HCT116 (cell line): ENCODE results near the gene SYNPR.

Experiments
- CEBPB ChIP-seq: IDR thresholded peaks from 2 replicates; pipeline ENCODE4 v1.6.1; 2012; ENCODE audit warnings: low read depth
- EZH2 ChIP-seq: fragments of 200-600 bp; sonication (generic); IDR thresholded peaks from 2 replicates; pipeline ENCODE4 v1.6.1; 2017; ENCODE audit warnings: antibody characterized with exemption, mixed run types
- EZH2phosphoT487 ChIP-seq: fragments of 200-600 bp; IDR thresholded peaks from 2 replicates; pipeline ENCODE4 v1.6.1; 2018; ENCODE audit warnings: antibody characterized with exemption, borderline replicate concordance
- POLR2A ChIP-seq: IDR thresholded peaks from 2 replicates; pipeline ENCODE4 v1.7.0; 2011; ENCODE audit warnings: borderline replicate concordance; ENCODE audit not compliant: insufficient read depth, insufficient read length; ENCODE audit errors: extremely low read depth
- SP1 ChIP-seq: IDR thresholded peaks from 2 replicates; pipeline ENCODE4 v1.6.1; 2012; ENCODE audit warnings: low read depth
- YY1 ChIP-seq: IDR thresholded peaks from 2 replicates; pipeline ENCODE4 v1.6.1; 2011; ENCODE audit warnings: low read length, low read depth, moderate library complexity, mild to moderate bottlenecking; ENCODE audit not compliant: insufficient replicate concordance; ENCODE audit errors: extremely low read depth
- TF ChIP-seq, protein P1 (sequence below), 3 experiments: fragments of 200-600 bp in 1 of 3; sonication (generic) in 1 of 3; IDR thresholded peaks in 2 of 3; conservative IDR thresholded peaks in 1 of 3; 2 replicates each; pipeline ENCODE4 v1.5.1; 2012 to 2017; ENCODE audit warnings: low read depth in 2 of 3, low read length in 2 of 3, antibody characterized with exemption in 1 of 3, borderline replicate concordance in 1 of 3, control low read depth in 1 of 3, mild to moderate bottlenecking in 1 of 3, mixed read lengths in 1 of 3, mixed run types in 1 of 3, moderate library complexity in 1 of 3; ENCODE audit not compliant: insufficient read depth in 1 of 3

DNA sequence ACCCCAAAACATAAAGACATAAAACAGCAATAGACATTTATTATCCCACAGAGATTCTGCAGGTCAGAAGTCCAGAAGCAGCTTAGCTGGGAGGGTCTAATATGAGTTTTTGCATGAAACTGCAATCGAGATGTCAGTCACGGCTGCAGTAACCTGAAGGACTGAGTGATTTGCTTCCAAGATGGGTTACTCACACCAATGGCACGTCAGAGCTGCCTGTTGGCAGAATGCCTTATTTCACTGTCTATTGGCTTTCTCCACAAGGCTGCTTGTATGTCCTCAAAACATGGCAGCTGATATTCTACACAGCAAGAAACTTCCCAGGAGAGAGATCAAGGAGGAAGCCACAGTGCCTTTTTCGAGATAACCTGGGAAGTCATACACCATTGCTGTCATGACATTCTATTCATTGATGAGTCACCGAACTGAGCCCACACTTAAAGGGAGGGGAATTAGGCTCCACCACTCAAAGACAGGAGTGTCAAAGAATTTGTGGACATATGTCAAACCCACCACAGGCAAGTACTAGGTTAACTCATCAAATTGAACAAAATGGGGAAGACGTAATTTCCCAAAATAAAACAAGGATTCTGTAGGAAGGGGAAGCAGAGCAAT lies 122.2 kb downstream of the SYNPR start:
- TF ChIP-seq EZH2phosphoT487 (no peak), POLR2A (no peak), EZH2 (no peak), CEBPB (no peak), YY1 (no peak), SP1 (no peak)
- TF ChIP-seq, protein P1, sequence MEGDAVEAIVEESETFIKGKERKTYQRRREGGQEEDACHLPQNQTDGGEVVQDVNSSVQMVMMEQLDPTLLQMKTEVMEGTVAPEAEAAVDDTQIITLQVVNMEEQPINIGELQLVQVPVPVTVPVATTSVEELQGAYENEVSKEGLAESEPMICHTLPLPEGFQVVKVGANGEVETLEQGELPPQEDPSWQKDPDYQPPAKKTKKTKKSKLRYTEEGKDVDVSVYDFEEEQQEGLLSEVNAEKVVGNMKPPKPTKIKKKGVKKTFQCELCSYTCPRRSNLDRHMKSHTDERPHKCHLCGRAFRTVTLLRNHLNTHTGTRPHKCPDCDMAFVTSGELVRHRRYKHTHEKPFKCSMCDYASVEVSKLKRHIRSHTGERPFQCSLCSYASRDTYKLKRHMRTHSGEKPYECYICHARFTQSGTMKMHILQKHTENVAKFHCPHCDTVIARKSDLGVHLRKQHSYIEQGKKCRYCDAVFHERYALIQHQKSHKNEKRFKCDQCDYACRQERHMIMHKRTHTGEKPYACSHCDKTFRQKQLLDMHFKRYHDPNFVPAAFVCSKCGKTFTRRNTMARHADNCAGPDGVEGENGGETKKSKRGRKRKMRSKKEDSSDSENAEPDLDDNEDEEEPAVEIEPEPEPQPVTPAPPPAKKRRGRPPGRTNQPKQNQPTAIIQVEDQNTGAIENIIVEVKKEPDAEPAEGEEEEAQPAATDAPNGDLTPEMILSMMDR (IDR thresholded peaks at IDR 0.05 in 2 of 3, conservative IDR thresholded peaks at IDR 0.05 in 1 of 3; ENCODE audit: borderline replicate concordance in 1 of 3, insufficient read depth in 1 of 3, low read depth in 2 of 3, low read length in 2 of 3): no peak
